HepG2 (cell line): ENCODE results near the gene TUBB4B. TPM values are rescaled to one million over a fixed set of nuclear protein-coding genes. Genes with fewer than 3 reads are reported as not detected.

ENCODE experiments used
- GMEB2 ChIP-seq: IDR thresholded peaks from 2 replicates; pipeline ENCODE4 v1.6.1; 2016; ENCODE audit warnings: missing biosample characterization, missing genetic modification reagents, low read depth
- LBX2 ChIP-seq: sonication (generic); formaldehyde crosslinking; IDR thresholded peaks from 2 replicates; pipeline ENCODE4 v1.5.0; 2020; ENCODE audit warnings: missing genetic modification reagents, mild to moderate bottlenecking, borderline replicate concordance
- NPAS2 ChIP-seq: sonication (generic); formaldehyde crosslinking; IDR thresholded peaks from 2 replicates; pipeline ENCODE4 v1.8.0; 2022; ENCODE audit warnings: mild to moderate bottlenecking, missing genetic modification reagents, borderline replicate concordance
- POGK ChIP-seq: sonication (generic); formaldehyde crosslinking; conservative IDR thresholded peaks from 2 replicates; pipeline ENCODE4 v1.8.0; 2022; ENCODE audit warnings: mild to moderate bottlenecking, moderate library complexity, missing genetic modification reagents
- RFX3 ChIP-seq: IDR thresholded peaks from 2 replicates; pipeline ENCODE4 v1.6.1; 2016; ENCODE audit warnings: missing biosample characterization, missing genetic modification reagents
- TARDBP ChIP-seq: sonication (generic); formaldehyde crosslinking; IDR thresholded peaks from 2 replicates; pipeline ENCODE4 v1.8.0; 2022; ENCODE audit warnings: mild to moderate bottlenecking, missing genetic modification reagents
- U2AF1 ChIP-seq: fragments of 200-400 bp; formaldehyde crosslinking; optimal IDR thresholded peaks from 2 replicates; pipeline ENCODE3; 2017; ENCODE audit warnings: mild to moderate bottlenecking, low read depth, low read length
- WIZ ChIP-seq: sonication (generic); formaldehyde crosslinking; IDR thresholded peaks from 2 replicates; pipeline ENCODE4 v1.5.1; 2020; ENCODE audit warnings: mild to moderate bottlenecking, missing genetic modification reagents
- ZBTB33 ChIP-seq: sonication (generic); formaldehyde crosslinking; IDR thresholded peaks from 2 replicates; pipeline ENCODE4 v1.4.0; 2020; ENCODE audit warnings: missing genetic modification reagents
- ZNF503 ChIP-seq: sonication (generic); formaldehyde crosslinking; IDR thresholded peaks from 2 replicates; pipeline ENCODE4 v1.4.0; 2020; ENCODE audit warnings: missing genetic modification reagents
- ZNF646 ChIP-seq: sonication (generic); formaldehyde crosslinking; IDR thresholded peaks from 2 replicates; pipeline ENCODE4 v1.9.0; 2021; ENCODE audit warnings: mild to moderate bottlenecking, missing genetic modification reagents
- ZNF747 ChIP-seq: sonication (generic); formaldehyde crosslinking; IDR thresholded peaks from 2 replicates; pipeline ENCODE4 v1.8.1; 2023; ENCODE audit warnings: missing genetic modification reagents, mild to moderate bottlenecking, borderline replicate concordance
- ZNF772 ChIP-seq: sonication (generic); formaldehyde crosslinking; IDR thresholded peaks from 2 replicates; pipeline ENCODE4 v1.5.0; 2020; ENCODE audit warnings: mild to moderate bottlenecking, missing genetic modification reagents
- polyA plus RNA-seq, 8 experiments: library from polyadenylated mRNA; depleted of rRNA in 3 of 8; stranded (reverse) in 7 of 8; unstranded in 1 of 8; fragments of >200 nt; fragmentation: Illumina TruSeq in 4 of 8; extraction: Trizol in 4 of 8; gene quantifications; 2 replicates each; pipeline versions ENCODE4 v1.2.1 to v1.2.3, GENCODE V29; 2011 to 2016; ENCODE audit warnings: low read depth in 4 of 8, missing spikeins in 1 of 8, mixed read lengths in 1 of 8; ENCODE audit not compliant: insufficient read depth in 1 of 8
- total RNA-seq, 5 experiments: library from RNA; depleted of rRNA; stranded (reverse); fragments of >200 nt; fragmentation: Illumina TruSeq; extraction: Trizol; gene quantifications; 2 replicates each; pipeline ENCODE4 v1.2.3, GENCODE V29; 2016; ENCODE audit warnings: low read depth in 1 of 5

TUBB4B gene
- total and polyA plus RNA-seq, 2 of the 13 experiments (the other 11 are each of a cell fraction or from before 2014, with no cell fraction given) = 182 to 412 TPM

GRCh38 chr9:137241490-137242268, 592 bp downstream of the TUBB4B start (continued):
- no peak for TF ChIP-seq GMEB2
- TF ChIP-seq RFX3 (CRISPR knock-in tag) = no peak
- 0 out of 2 replicates have a peak, but pooled peaks have one; percentile 44 for TF ChIP-seq TARDBP (CRISPR knock-in tag)
- no peak; the same call in 1 of the 2 replicates for TF ChIP-seq WIZ (CRISPR knock-in tag)
- TF ChIP-seq ZNF747 (CRISPR knock-in tag) = no peak
- TF ChIP-seq U2AF1 = peak; percentile 91
- TF ChIP-seq ZNF646 (CRISPR knock-in tag) = no peak
- TF ChIP-seq ZBTB33 (CRISPR knock-in tag) = no peak
- no peak for TF ChIP-seq NPAS2 (CRISPR knock-in tag)
- TF ChIP-seq ZNF503 = no peak
- TF ChIP-seq ZNF772 (CRISPR knock-in tag) = peak; percentile 4; the same call in 1 of the 2 replicates
- no peak for TF ChIP-seq LBX2 (CRISPR knock-in tag)
- TF ChIP-seq POGK = peak; percentile 63; the same call in 1 of the 2 replicates
